NCI-H510A (cell line): ENCODE results near the gene C2CD2.
"Not testable (repeated sequence)": the region's sequence is repeated elsewhere in the genome, so short reads cannot be mapped to it uniquely, and the experiment has no call there.

Experiments used
- DNase-seq: peaks from one replicate; lab custom pipeline; 2025; lab: John Stamatoyannopoulos, UW

C2CD2 gene

DNA sequence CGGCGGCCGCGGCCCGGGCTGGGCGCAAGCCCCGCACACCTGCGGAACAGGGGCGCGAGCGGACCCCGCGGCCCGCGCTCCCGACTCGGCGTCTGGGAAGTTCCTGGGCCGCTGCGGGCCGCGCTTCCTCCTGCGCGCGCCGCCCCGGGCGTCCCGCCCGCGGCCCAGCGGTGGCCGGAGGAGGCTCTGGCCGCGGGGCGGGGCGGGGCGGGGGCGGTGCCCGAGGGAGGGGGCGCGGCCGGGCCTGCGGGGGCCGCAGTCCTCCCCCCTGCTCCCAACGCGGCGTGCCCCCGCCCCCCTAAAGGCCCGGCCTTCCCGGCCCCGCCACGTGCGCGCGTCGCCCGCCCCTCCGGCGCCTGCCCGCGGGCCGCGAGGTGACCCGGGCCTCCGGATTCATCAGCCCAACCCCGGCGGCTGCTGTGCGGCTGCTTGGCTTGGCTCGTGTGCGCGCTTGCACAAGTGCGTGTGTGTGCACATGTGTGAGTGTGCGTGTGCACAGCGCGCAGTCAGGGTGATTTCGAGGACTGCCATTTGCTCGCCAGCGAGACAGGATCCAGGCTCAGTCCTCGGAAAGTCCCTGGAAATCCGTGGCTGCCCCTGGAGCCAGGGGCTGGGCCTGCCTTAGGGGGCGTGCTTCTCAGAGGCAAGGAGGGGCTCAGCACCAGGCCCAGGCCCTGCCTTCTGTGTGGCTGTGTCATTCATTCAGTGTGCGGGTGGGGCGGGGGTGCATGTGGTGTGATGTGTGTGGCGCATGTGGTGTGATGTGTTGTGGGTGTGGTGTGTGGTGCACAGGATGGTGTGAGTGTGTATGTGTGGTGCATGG is at the start of gene C2CD2:
Gene C2CD2, minus strand, starts transcription at position 188 of the 823 bp plus-strand sequence. CDS start 370 bp downstream, outside the sequence.
- DNase-seq = peak; percentile 61

DNA sequence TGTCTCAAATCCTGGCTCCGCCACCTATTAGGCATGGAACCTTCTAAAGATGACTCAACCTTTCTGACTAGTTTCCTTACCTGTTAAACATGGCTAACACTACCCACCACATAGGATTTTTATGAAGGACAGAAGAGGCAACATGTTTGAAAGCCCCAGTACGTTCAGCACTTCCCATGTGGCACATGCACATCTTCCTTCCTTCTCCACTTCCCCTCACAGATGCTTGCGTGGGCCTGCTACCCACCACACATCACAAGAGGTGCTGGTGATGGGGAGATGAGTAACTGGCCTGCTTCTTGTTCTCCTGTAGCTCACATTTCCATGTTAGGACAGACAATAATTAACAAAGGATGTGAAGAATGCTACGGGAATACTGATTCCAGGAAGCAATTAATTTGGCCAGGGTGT is 49.2 kb upstream of the C2CD2 start:
- no peak for DNase-seq

DNA sequence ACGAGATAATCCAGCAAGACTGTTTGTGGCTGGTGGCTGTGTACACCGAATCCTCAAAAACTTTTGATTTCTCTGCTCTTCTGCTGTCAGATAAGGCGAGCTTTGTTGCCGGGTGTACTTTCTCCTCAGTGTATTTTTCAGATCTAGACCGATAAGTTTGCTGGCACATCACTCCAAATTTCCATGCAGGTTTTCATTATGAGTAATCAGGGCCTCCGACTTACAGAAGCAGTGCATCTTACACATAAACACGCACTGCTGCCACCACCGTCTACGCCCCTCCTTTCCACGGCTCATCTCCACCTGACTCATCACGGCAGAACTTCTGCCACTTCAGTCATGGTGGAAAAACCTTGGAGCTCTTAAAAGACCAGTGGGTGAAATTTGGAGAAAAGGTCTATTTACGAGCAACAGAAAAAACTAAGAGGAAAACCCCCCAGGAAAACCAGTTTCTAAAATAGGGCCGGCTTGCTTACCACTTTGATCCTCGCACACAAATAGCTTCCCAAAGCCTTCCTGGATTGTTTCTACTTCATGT is 48.7 kb upstream of the C2CD2 start:
- no peak for DNase-seq

DNA sequence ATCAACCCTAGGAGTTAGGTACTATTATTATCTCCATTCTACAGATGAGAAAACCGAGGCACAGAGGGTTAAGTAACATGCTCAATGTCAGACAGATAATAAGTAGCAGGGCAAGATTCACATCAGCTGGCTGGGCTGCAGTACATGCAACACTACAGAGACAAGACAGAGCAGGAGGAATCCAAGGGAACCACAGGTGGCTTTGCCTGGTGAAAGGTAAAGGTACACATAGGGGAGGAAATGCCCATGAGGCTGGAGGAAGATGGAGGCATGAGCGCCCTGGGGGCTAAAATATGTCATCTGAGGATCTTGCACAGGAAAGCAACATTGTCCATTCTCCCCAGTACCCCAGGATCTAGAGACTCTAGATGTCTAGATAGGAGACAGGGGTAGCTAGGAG is 48.0 kb upstream of the C2CD2 start:
- DNase-seq = no peak

DNA sequence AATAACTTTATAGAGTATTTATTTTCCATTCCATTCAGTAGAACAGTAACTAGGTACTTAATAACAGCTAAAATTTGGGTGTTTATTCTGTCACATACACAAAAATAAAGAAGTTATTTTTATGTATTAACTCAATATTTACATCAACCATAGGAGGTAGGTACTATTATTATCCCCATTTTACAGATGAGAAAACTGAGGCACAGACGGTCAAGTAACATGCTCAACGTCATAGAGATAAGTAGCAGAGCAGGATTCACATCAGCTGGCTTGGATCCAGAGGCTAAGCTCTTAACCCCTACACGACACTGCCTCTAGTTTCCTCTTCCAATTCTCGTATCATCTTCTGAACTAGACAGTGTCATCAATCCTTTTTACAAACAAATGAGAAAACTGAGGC is 47.1 kb upstream of the C2CD2 start:
- DNase-seq = no peak

DNA sequence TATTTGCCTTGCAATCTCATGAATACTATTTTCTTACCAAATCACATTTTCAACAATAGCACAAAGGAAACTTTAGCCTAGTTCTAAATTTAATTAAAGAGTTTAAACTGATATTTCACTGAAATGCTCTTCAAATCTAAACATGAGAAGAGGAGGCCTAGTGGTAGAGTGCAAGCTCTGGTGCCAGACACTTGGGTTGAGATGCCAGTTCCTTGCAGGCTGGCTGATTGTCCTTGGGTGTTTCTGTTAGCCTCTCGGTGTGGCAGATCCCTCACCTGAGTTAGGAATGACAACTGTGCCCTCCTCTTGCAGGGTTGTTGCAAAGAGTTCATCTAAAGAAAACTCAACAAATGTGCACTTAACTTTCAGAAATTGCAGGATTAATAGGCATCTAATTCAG is 43.8 kb upstream of the C2CD2 start:
- DNase-seq = no peak

DNA sequence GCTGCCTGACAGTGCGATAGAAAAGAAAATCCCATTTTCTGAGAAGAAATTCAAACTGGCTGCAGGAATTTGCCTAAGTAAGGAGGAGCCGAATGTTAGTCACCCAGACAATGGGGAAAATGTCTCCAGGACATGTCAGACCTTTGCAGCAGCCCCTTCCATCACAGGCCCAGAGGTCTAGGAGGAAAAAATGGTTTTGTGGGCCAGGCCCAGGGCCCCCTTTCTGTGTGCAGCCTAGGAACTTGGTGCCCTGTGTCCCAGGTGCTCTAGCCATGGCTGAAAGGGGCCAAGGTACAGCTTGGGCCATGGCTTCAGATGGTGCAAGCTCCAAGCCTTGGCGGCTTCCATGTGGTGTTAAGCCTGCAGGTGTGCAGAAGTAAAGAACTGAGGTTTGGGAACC is 41.8 kb upstream of the C2CD2 start:
- no peak for DNase-seq

DNA sequence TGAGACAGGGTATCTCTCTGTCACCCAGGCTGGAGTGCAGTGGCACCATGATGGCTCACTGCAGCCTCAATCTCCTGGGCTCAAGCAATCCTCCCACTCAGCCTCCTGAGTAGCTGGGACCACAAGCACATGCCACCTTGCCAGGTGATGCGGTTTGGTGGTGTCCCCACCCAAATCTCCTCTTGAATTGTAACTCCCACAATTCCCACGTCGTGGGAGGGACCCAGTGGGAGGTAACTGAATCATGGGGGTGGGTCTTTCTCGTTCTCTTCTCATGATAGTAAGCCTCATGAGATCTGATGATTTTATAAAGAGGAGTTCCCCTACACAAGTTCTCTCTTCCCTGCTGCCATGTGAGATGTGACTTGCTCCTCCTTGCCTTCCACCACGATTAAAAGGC is 40.8 kb upstream of the C2CD2 start:
- DNase-seq = not testable (repeated sequence)

DNA sequence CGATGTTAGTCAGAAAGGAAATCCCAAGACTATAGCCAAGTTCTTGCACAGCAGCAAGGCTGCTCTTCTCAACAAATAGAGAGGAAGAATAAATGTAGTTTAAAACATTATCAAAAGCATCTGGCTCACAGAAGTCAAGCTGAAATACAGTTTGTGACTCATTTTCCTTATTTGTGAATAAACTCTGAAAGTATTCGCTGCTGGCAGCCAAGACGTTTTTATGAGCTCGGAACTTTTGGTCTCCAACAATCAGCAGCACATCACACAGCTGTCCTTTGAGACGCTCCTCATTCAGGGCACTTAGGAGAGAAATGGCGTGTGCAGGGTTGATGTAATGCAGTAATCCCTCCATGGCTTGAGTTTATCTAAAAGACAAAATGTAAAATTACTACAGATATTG is 39.9 kb upstream of the C2CD2 start:
- no peak for DNase-seq

DNA sequence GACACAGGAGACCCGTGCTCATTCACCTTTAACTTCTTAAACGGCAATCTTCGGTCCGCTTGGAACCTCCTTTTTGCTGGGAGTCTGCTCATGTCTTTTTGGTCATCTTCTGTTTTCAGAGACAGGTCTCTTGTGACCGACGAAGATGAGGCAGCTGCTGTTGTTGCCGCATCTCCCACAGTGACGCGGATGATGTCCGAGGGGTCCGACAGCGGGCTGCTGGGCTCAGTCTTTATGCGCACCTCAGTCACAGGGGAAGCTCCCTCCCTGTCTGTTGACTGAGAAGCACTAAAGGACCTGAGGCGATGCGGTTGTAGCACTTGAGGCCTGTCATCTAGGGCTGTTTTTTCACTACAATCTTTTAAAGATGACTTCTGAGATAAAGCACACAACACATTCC is 38.8 kb upstream of the C2CD2 start:
- DNase-seq = no peak

DNA sequence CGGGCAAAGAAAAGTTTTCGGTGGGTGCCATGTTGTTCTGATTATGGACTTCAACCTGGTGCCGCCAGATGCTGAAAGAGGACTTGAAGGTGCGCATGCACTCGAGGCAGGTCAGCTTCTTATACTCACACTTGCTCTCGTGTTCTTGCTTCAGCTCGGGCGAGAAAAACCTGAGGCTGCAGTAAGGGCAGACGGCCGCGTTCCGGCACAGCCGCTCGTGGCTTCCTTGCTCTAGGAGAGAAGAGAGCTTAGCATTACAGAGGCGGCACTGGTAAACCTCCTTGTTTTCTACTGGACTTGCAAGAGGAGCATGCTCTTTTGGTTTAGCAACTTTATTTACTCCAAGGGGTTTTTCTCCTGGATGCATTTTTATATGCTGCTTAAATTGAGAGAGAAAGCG is 37.8 kb upstream of the C2CD2 start:
- DNase-seq = no peak

DNA sequence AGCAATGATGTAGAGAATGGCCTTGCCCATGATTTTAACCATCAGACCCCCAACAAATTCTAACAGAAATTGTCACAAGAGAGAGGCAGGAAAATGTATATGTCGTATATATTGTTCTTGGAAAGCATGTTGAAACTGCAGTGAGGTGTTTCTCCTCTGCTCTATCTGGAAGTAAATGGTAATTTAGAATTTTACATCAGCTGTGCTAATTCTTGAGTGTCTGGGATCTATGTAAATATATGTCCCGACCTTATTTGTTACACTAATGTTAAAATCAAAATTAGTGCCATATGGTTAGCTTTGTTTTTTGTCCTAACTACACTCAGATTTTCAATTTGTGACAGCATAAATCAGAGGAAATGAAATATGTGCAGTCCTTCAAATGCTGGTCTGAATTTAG is 35.9 kb upstream of the C2CD2 start:
- no peak for DNase-seq

DNA sequence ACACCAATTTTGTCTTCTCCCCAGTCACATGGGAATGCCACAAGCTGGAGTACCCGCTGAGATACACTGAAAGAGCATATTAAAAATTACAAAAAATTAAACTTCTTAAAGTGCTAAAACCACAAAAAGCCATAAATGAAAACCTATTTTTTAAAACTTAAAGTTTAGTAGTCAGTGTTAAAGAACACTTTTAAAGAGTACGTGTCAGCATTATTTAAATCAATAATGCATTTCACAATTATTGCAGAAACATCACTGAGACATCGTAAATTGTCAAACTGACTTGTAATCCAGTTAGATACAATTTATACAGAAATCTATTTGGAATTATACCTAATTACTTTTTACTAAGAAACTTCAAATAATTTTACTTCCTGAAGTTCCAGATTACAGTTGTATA is 33.5 kb upstream of the C2CD2 start:
- DNase-seq = no peak

DNA sequence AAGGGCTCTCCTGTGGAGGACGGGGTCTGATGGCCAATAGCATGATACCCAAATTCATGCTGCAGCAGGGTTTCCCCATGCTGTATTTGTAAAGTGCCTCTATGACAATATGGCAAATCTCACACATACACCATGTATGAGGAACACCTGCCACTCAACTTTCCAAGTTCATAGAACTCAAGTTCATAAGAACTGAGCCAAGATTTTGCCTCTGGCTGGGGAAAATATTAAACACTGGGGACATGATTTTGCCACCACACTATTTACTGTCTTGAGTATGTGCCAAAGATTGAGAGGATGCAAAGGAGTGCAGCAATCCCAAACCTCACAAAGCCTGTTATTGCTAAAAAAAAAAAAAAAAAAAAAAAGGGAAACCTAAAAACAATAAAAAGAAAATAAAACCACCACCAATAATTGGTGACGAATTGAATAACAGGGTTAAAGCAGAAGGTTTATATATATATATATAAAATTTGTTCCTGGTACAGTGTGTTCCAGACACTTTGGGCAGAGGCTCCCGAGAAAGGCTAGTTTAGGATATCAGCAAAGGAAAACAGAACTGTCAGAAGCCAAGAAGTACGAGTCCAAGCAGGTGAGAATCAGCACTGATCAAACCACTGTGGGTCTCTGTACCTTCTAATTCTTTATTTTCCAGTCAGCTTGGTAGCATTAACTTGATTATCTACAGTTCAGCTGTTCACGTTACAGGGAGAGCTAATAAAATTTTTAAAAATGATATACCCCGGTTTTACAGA is 32.0 kb upstream of the C2CD2 start:
- DNase-seq = no peak

DNA sequence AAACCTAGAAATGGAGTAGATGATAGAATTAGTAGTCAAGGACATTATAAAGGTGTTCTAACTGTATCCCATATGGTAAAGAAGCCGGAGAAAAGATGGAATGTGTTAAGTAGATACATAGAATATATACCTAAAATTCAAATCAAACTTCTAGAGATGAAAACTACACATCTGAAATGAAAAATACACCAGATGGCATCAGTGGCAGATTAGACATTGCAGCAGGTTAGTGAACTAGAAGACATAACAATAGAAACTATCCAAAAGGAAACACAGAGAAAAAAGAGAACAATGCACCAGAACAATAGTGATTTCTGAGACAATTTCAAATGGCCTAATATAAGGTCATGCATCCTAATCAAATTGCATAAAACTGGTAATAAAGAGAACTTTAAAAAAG is 29.4 kb upstream of the C2CD2 start:
- DNase-seq = no peak

DNA sequence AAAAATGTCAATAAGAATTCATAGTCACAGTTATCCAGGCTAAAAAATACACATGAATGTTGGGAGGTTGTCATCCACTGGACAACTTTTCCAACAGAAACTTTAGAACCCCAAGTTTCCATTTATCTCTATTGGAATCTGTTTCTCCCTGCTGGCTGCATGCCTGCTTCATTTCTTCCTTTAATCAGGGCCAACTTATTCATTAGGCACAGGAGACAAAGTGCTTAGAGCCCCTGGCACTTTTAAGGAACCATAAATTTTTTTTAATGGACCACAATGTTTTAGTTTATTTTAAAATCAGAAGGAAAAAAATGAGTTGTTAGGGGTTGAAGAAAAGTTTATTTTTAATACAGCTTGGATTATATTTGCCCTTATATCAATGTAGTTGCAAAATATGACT is 26.7 kb upstream of the C2CD2 start:
- no peak for DNase-seq

DNA sequence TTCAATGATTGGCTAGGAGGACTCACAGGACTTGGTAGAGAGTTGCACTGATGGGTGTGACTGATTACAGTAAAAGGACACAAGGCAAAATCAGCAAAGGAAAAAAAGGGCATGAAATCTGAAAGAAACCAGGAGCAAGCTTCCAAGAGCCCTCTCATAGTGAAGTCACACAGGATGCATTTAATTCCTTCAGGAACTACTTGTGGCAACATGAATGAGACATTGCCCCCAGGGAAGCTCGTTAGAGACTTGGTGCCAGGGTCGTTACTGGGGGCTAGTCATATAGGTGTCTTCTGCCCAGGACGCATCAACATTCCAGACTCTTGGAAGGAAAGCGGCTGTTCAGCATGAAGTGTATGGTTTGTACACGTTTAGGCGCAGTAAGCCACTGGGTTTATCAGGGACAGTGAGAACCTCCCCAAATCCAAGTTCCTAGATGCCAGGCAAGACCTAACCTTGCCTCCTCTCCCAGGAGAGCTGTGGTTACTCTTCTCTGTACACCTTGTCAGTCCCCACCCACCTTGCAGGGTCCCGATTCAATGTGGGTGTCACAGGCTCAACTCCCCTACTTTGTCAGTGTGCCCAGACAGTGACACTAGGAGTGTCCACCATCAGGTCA is 26.0 kb upstream of the C2CD2 start:
- DNase-seq = no peak

DNA sequence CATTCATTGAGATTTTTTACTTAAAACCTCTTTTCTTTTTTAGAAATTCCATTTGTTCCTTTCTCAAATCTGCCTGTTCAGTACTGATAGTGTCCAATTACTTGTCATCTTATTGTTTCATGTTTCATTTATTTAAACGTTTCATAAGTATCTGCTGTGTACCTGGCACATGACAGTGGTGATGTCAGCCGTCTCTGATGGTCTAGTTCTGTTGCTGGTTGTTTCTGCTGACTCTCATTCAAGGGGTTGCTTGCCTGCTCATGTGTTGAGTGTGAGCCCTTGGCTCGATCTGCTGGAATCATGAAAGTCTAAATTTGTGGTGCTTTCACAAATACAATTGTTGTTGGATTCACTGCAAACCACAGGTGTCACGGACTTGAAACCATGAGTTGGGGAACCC is 25.5 kb upstream of the C2CD2 start:
- DNase-seq = no peak

DNA sequence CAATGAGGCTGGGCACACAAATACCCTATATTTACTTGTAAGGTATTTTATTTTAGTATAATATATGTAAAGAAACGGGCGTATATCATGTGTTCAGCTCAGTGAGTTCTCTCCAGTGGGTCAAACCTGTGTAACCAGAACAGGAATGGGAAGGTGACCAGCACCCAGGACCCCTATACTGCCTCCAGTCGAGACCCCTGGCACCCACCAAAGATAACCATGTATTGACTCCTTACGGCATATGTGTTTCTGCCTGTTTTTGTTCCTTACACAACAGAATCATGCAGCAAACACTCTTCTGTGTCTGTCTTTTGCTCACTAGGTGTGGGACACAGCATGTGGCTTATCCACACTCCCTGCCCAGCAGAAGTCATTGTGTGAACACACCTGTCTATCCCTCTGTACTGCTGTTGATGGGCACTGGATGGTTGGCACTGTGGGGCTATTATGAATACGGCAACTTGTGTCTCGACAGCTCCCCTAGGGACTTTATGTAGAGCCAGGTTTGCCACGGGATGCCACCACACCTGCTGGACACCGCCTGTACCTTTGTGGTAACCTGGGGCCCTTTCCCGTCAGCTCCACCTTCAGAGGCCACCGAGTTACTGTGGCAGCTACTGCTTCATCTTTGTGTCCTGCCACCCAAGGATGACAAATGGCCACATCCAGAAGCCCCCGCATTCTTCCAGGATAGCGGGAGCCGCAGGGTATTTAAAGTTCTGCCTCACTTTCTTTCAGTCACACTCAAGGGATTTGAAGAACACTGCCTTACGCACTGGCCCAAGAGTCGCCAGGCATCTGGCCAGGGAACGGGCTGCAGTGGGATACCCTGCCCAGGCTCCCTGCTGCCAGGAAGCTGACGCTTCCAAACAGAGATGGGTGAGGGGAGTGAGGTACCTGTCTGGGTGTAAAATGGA is 23.5 kb upstream of the C2CD2 start:
- no peak for DNase-seq

DNA sequence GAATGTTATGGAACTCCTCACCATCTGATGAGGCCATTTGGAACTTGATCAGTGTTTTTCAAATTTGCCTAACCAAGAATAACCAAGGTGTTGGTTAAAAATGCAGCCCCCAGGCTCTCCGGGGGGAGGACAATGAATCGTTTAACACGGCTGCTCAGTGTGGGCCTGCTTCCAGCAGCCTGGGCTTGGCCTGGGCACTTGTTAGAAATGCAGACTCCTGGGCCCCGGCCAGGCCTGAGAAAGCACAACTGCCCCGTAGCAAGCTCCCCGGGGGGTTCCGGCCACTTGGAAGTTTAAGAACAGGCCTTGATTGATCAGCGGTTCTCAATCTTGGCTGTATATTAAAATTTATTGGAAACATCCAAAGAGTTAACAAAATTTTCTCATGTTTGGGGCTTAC is 22.8 kb upstream of the C2CD2 start:
- DNase-seq = no peak

DNA sequence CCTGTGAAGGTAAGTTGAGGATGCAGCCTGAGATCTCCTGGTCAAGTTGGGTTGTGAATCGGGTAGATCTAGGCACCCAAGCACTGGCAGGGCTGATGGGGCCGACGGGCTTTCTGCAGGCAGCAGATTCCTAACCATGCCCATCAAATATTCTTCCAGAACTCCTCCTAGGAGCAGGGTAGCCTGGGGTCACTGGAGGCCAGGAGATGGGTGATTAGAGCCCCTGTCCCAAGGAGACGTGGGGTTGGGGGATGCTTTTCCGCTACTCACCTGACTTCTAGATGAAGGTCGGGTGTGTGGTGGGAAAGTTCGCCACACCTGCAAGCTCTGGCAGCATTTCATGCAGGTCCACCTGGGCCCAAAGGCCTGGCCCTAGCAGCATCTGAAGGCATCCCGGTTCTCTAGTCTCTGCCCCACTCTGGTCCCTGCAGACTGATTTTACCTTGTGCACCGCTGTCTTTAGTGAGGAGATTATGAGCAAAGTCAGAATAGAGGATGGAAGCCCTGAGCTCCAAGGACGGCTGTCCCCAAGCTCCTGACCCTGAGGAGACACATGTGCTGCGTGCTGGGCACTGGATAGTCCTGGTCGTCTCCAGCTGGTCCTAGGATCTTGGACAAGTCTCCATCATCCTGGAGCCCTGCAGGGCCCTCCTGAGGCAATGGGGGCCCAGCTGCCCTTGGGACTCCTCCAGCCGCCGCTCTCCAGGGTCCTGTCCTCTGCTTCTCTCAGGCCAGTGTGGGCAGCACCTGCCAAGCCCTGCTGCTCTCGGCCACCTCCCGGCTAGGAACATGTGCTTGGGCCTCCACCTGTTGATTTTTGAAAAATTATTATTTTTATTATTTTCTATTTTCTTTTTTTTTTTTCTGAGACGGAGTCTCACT is 21.8 kb upstream of the C2CD2 start:
- DNase-seq = no peak
